RWPE2 (cell line): ENCODE measurements around the gene GRID2.

ENCODE experiments used
- ATAC-seq: fragments of 200-7000 bp; cut with Tn5 transposase; 3 replicates; pipeline ENCODE4 v1.9.1; 2021; ENCODE audit warnings: low read depth
- DNase-seq: peaks from one replicate; pipeline ENCODE4 v3.0.0-alpha.2; 2020; ENCODE audit warnings: low spot score
- H3K27ac ChIP-seq: fragments of 450-650 bp; 2 replicates; pipeline ENCODE4 v1.5.1; 2017; ENCODE audit warnings: mild to moderate bottlenecking; ENCODE audit not compliant: poor library complexity, severe bottlenecking
- H3K27me3 ChIP-seq: fragments of 250-450 bp; sonication (Bioruptor Pico); 2 replicates; pipeline ENCODE4 v1.5.1; 2021; ENCODE audit warnings: mild to moderate bottlenecking, moderate library complexity; ENCODE audit not compliant: insufficient read depth, poor library complexity, severe bottlenecking
- H3K36me3 ChIP-seq: fragments of 250-450 bp; sonication (Bioruptor Pico); 2 replicates; pipeline ENCODE4 v1.5.1; 2020; ENCODE audit warnings: low read depth, mild to moderate bottlenecking, moderate library complexity
- H3K4me1 ChIP-seq: fragments of 250-450 bp; sonication (Bioruptor Pico); 2 replicates; pipeline ENCODE4 v1.5.1; 2021; ENCODE audit warnings: mild to moderate bottlenecking, moderate library complexity; ENCODE audit not compliant: insufficient read depth, poor library complexity, severe bottlenecking
- H3K4me3 ChIP-seq: fragments of 250-450 bp; sonication (Bioruptor Pico); 2 replicates; pipeline ENCODE4 v1.5.1; 2021; ENCODE audit warnings: mild to moderate bottlenecking, moderate library complexity; ENCODE audit not compliant: severe bottlenecking
- H3K9me3 ChIP-seq: fragments of 250-450 bp; sonication (Bioruptor Pico); 2 replicates; pipeline ENCODE4 v1.5.1; 2021; ENCODE audit warnings: mild to moderate bottlenecking, moderate library complexity; ENCODE audit not compliant: severe bottlenecking
- TF ChIP-seq, protein P1 (sequence below): fragments of 450-650 bp; IDR thresholded peaks from one replicate; pipeline ENCODE4 v1.5.1; 2017; ENCODE audit warnings: mild to moderate bottlenecking, moderate library complexity; ENCODE audit not compliant: poor library complexity, severe bottlenecking

The GRID2 gene

DNA sequence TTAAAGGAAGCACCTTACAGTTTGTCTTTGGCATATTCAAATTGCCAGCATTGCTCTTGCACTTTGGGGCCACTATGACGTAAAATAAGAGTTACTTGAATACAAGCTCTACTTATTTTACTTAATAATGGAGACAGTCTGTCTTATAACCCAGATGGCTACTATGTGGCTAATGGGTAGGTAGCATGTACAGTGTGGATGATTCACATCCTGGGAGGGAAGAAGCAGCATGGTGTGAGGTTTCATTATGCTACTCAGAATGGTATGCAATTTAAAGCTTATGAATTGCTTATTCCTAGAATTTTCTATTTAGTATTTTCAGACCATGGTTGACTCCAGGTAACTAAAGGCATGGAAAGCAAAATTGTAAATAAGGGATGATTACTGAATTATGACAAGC, 763.0 kb downstream of the GRID2 start:
- H3K27ac ChIP-seq: no peak overlapping the region
- DNase-seq (no peak), ATAC-seq (peak; percentile 98)

DNA sequence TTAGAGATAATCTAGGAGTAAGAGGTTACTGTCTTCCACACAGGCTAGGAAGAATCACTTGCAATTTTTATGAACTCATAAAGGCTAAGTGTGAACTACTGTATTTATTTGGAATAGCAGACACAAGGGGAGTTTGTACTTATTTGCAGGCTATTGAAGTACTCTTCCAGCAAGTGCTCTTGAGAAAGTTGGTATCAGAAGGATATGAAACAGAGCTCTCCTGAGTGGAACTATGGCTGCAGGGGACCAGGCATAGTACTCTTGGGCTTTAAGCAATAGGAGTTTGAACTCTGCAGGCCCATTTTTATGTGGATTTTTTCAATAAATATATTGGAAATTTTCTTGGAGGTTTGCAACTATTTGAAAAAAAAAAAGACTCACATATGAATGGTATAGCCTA, 768.5 kb downstream of the GRID2 start:
- no peaks in the 10 kb centered on the region for H3K9me3 ChIP-seq
- no peaks in the 10 kb centered on the region for H3K4me1 ChIP-seq
- H3K27me3 ChIP-seq: no peaks in the 10 kb centered on the region
- no peak overlapping the region for H3K27ac ChIP-seq
- H3K4me3 ChIP-seq: no peak overlapping the region
- DNase-seq (no peak), ATAC-seq (no peak)
- H3K36me3 ChIP-seq: no peaks in the 10 kb centered on the region
- TF ChIP-seq, protein P1, sequence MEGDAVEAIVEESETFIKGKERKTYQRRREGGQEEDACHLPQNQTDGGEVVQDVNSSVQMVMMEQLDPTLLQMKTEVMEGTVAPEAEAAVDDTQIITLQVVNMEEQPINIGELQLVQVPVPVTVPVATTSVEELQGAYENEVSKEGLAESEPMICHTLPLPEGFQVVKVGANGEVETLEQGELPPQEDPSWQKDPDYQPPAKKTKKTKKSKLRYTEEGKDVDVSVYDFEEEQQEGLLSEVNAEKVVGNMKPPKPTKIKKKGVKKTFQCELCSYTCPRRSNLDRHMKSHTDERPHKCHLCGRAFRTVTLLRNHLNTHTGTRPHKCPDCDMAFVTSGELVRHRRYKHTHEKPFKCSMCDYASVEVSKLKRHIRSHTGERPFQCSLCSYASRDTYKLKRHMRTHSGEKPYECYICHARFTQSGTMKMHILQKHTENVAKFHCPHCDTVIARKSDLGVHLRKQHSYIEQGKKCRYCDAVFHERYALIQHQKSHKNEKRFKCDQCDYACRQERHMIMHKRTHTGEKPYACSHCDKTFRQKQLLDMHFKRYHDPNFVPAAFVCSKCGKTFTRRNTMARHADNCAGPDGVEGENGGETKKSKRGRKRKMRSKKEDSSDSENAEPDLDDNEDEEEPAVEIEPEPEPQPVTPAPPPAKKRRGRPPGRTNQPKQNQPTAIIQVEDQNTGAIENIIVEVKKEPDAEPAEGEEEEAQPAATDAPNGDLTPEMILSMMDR: no peak

More for the DNA sequence above, 763.0 kb downstream of the GRID2 start:
- TF ChIP-seq, protein P1: no peak
- Histone ChIP-seq H3K9me3 (no peaks in the 10 kb centered on the region), H3K36me3 (no peaks in the 10 kb centered on the region), H3K27me3 (no peaks in the 10 kb centered on the region), H3K4me1 (peaks cover 5% of the 10 kb centered on the region), H3K4me3 (no peak overlapping the region)

DNA sequence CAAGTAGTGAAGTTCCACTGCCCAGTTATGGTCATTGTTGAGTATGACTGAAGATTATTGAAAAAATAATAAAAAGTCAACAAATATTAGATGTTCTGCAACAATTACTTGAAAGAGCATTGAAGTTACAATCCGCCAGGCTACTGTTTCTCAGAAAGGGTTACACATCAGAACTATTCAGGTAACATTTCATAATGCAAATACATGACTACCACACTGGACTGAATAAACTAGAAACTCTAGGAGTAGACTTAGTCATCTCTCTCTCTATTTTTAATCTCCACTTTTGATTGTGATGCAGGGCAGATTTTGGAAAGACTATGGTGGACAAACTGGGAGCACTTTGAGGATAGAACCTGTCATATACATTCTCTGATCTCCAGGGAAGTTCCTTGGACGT, 776.5 kb downstream of the GRID2 start:
- ATAC-seq (no peak), DNase-seq (no peak)
- Histone ChIP-seq H3K4me3 (no peak overlapping the region), H3K27ac (no peak overlapping the region), H3K9me3 (no peaks in the 10 kb centered on the region), H3K36me3 (no peaks in the 10 kb centered on the region), H3K27me3 (no peaks in the 10 kb centered on the region), H3K4me1 (no peaks in the 10 kb centered on the region)
- TF ChIP-seq, protein P1: no peak

DNA sequence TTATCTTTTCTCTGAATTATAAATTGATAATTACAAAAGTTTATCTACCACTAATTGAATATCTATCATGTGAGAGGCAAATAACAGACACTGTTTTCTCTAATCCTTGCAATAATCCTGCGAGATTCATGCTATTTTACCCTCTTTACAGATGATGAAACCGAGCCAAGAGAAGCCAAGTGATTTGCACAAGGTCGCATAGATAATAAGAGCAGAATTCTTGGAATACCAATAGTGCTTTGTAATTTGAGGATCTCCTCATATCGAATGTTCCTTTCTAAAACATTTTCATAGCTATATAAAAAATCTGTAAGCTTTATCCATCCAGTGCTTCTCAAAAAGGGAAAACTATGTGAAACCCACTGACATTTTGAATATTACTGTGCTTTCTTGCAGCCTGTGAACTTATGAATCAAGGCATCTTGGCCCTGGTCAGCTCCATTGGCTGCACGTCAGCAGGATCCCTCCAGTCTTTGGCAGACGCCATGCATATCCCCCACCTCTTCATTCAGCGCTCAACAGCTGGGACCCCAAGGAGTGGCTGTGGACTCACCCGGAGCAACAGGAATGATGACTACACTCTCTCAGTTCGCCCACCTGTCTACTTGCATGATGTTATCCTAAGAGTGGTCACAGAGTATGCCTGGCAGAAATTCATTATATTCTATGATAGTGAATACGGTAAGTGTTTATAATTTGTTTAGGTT, 781.0 kb downstream of the GRID2 start:
- DNase-seq: no peak
- TF ChIP-seq, protein P1: no peak
- Histone ChIP-seq H3K4me1 (no peaks in the 10 kb centered on the region), H3K4me3 (no peak overlapping the region), H3K36me3 (no peaks in the 10 kb centered on the region), H3K27ac (no peak overlapping the region), H3K27me3 (no peaks in the 10 kb centered on the region), H3K9me3 (no peaks in the 10 kb centered on the region)
- ATAC-seq: no peak

DNA sequence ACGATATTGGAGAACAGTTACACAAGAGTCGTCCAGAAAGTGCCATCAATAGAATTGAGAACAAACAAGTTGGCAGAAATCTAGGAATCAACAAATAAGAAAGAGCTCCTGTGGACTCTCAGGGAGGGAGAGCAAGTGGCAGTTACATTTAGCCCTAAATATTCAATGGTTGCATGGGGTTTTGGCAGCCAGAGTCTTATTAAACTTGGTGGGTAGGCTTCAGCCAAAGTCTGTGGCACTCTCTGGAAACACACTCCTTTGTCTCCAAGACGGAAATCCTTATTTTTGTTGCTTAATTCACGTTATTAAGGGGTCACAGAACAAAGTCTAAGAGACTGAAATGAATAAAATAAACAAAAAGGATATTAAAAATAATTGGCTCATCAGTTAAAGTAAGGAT, 782.6 kb downstream of the GRID2 start:
- Histone ChIP-seq H3K4me3 (no peak overlapping the region), H3K4me1 (no peaks in the 10 kb centered on the region), H3K36me3 (no peaks in the 10 kb centered on the region), H3K27ac (no peak overlapping the region), H3K9me3 (no peaks in the 10 kb centered on the region), H3K27me3 (no peaks in the 10 kb centered on the region)
- TF ChIP-seq, protein P1: no peak
- ATAC-seq (no peak), DNase-seq (no peak)
